ENCODE data around the gene KLF9.

KLF9 gene

GRCh38 chr9:70409800-70410199, 4.7 kb downstream of the KLF9 start:
- Histone ChIP-seq H3K9me3 (ENCODE audit: low read length) (no peaks in the 10 kb centered on the region), H3K27ac (ENCODE audit: low read depth, low read length, poor library complexity, severe bottlenecking) (no peak overlapping the region), H4K20me1 (ENCODE audit: insufficient read depth, low read length) (no peaks in the 10 kb centered on the region), H3K36me3 (ENCODE audit: insufficient read depth, low read length) (no peaks in the 10 kb centered on the region), H3K79me2 (ENCODE audit: insufficient read depth, low read length) (no peaks in the 10 kb centered on the region), H3F3A (ENCODE audit: insufficient read depth, low read length) (0 out of 2 replicates have a peak, but pooled peaks cover 3% of the 10 kb centered on the region), H3K4me3 (ENCODE audit: low read depth, low read length, poor library complexity, severe bottlenecking) (no peak overlapping the region), H3K4me1 (ENCODE audit: insufficient read depth, low read length, severe bottlenecking) (peaks cover 39% of the 10 kb centered on the region), H3K4me2 (ENCODE audit: low read length) (no peak overlapping the region), H3K27me3 (ENCODE audit: insufficient read depth, low read length) (no peaks in the 10 kb centered on the region), H2AFZ (ENCODE audit: low read length) (no peak overlapping the region), H3K9ac (ENCODE audit: low read length) (no peak overlapping the region), H3K9me2 (ENCODE audit: low read depth, low read length) (no peaks in the 10 kb centered on the region)
- no peak for TF ChIP-seq EZH2 (IDR thresholded peaks at IDR 0.05; ENCODE audit: borderline replicate concordance, low read length)
- TF ChIP-seq CTCF (IDR thresholded peaks at IDR 0.05; ENCODE audit: low read length): no peak

GRCh38 chr9:70409280-70409679, 5.2 kb downstream of the KLF9 start:
- Histone ChIP-seq H3F3A (ENCODE audit: insufficient read depth, low read length) (no peaks in the 10 kb centered on the region), H3K9me2 (ENCODE audit: low read depth, low read length) (no peaks in the 10 kb centered on the region), H3K9me3 (ENCODE audit: low read length) (no peaks in the 10 kb centered on the region), H3K79me2 (ENCODE audit: insufficient read depth, low read length) (no peaks in the 10 kb centered on the region), H3K27me3 (ENCODE audit: insufficient read depth, low read length) (no peaks in the 10 kb centered on the region), H2AFZ (ENCODE audit: low read length) (no peak overlapping the region), H3K4me2 (ENCODE audit: low read length) (no peak overlapping the region), H3K27ac (ENCODE audit: low read depth, low read length, poor library complexity, severe bottlenecking) (no peak overlapping the region), H3K9ac (ENCODE audit: low read length) (no peak overlapping the region), H4K20me1 (ENCODE audit: insufficient read depth, low read length) (no peaks in the 10 kb centered on the region), H3K36me3 (ENCODE audit: insufficient read depth, low read length) (no peaks in the 10 kb centered on the region), H3K4me1 (ENCODE audit: insufficient read depth, low read length, severe bottlenecking) (peaks cover 34% of the 10 kb centered on the region), H3K4me3 (ENCODE audit: low read depth, low read length, poor library complexity, severe bottlenecking) (no peak overlapping the region)
- no peak for TF ChIP-seq CTCF (IDR thresholded peaks at IDR 0.05; ENCODE audit: low read length)
- TF ChIP-seq EZH2 (IDR thresholded peaks at IDR 0.05; ENCODE audit: borderline replicate concordance, low read length): no peak

- no peak overlapping the region for H3K4me3 ChIP-seq (ENCODE audit: low read depth, low read length, poor library complexity, severe bottlenecking)
- no peaks in the 10 kb centered on the region for H3K36me3 ChIP-seq (ENCODE audit: insufficient read depth, low read length)
- H3K4me1 ChIP-seq (ENCODE audit: insufficient read depth, low read length, severe bottlenecking): peaks cover 26% of the 10 kb centered on the region
- H3F3A ChIP-seq (ENCODE audit: insufficient read depth, low read length): no peaks in the 10 kb centered on the region
- H3K9me3 ChIP-seq (ENCODE audit: low read length): no peaks in the 10 kb centered on the region
- no peak overlapping the region for H3K4me2 ChIP-seq (ENCODE audit: low read length)
- TF ChIP-seq CTCF (IDR thresholded peaks at IDR 0.05; ENCODE audit: low read length) (no peak), EZH2 (IDR thresholded peaks at IDR 0.05; ENCODE audit: borderline replicate concordance, low read length) (no peak)
- no peak overlapping the region for H3K27ac ChIP-seq (ENCODE audit: low read depth, low read length, poor library complexity, severe bottlenecking)
- no peak overlapping the region for H3K9ac ChIP-seq (ENCODE audit: low read length)
- no peaks in the 10 kb centered on the region for H3K79me2 ChIP-seq (ENCODE audit: insufficient read depth, low read length)
- H2AFZ ChIP-seq (ENCODE audit: low read length): no peak overlapping the region
- H3K9me2 ChIP-seq (ENCODE audit: low read depth, low read length): no peaks in the 10 kb centered on the region
- no peaks in the 10 kb centered on the region for H4K20me1 ChIP-seq (ENCODE audit: insufficient read depth, low read length)
- no peaks in the 10 kb centered on the region for H3K27me3 ChIP-seq (ENCODE audit: insufficient read depth, low read length)
These were observed 5.9 kb downstream of the KLF9 start for GRCh38 chr9:70408393-70409040.
